ENCODE measurements around the gene BIRC3. TPM values are rescaled to one million over a fixed set of nuclear protein-coding genes. Genes with fewer than 3 reads are reported as not detected.

Gene BIRC3
- total and polyA plus RNA-seq, 2 experiments from 2014 or later = 11.5 to 11.6 TPM

DNA sequence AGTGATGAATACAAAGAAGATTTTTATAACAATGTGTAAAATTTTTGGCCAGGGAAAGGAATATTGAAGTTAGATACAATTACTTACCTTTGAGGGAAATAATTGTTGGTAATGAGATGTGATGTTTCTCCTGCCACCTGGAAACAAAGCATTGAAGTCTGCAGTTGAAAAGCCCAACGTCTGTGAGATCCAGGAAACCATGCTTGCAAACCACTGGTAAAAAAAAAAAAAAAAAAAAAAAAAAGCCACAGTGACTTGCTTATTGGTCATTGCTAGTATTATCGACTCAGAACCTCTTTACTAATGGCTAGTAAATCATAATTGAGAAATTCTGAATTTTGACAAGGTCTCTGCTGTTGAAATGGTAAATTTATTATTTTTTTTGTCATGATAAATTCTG is 5.3 kb downstream of the BIRC3 start:
- Histone ChIP-seq H3K4me1 (ENCODE audit: insufficient read depth) (no peaks in the 10 kb centered on the region), H3K36me3 (replicated peaks; ENCODE audit: insufficient read depth, low read depth) (no peaks in the 10 kb centered on the region), H3K9me3 (ENCODE audit: low read depth) (no peaks in the 10 kb centered on the region), H4K20me1 (ENCODE audit: insufficient read depth, poor library complexity, severe bottlenecking) (no peaks in the 10 kb centered on the region), H3K4me2 (no peak overlapping the region), H3K9me2 (replicated peaks; ENCODE audit: insufficient read depth) (no peaks in the 10 kb centered on the region), H2AFZ (no peak overlapping the region), H3K27me3 (no peaks in the 10 kb centered on the region), H3K4me3 (no peak overlapping the region), H3K27ac (no peak overlapping the region), H3K79me2 (no peaks in the 10 kb centered on the region)
- TF ChIP-seq EZH2 (IDR thresholded peaks at IDR 0.05; ENCODE audit: borderline replicate concordance) (no peak), EZH2phosphoT487 (IDR thresholded peaks at IDR 0.05; ENCODE audit: low read depth, severe bottlenecking, unreplicated experiment) (no peak)
- TF ChIP-seq, protein P1, sequence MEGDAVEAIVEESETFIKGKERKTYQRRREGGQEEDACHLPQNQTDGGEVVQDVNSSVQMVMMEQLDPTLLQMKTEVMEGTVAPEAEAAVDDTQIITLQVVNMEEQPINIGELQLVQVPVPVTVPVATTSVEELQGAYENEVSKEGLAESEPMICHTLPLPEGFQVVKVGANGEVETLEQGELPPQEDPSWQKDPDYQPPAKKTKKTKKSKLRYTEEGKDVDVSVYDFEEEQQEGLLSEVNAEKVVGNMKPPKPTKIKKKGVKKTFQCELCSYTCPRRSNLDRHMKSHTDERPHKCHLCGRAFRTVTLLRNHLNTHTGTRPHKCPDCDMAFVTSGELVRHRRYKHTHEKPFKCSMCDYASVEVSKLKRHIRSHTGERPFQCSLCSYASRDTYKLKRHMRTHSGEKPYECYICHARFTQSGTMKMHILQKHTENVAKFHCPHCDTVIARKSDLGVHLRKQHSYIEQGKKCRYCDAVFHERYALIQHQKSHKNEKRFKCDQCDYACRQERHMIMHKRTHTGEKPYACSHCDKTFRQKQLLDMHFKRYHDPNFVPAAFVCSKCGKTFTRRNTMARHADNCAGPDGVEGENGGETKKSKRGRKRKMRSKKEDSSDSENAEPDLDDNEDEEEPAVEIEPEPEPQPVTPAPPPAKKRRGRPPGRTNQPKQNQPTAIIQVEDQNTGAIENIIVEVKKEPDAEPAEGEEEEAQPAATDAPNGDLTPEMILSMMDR (IDR thresholded peaks at IDR 0.05; ENCODE audit: poor library complexity) = no peak
- 71% methylated on average over 2 of the region's 2 CpGs for WGBS (ENCODE audit: low lambda C conversion rate, missing lambda C conversion rate)
- no peak for DNase-seq (ENCODE audit: low spot score)

DNA sequence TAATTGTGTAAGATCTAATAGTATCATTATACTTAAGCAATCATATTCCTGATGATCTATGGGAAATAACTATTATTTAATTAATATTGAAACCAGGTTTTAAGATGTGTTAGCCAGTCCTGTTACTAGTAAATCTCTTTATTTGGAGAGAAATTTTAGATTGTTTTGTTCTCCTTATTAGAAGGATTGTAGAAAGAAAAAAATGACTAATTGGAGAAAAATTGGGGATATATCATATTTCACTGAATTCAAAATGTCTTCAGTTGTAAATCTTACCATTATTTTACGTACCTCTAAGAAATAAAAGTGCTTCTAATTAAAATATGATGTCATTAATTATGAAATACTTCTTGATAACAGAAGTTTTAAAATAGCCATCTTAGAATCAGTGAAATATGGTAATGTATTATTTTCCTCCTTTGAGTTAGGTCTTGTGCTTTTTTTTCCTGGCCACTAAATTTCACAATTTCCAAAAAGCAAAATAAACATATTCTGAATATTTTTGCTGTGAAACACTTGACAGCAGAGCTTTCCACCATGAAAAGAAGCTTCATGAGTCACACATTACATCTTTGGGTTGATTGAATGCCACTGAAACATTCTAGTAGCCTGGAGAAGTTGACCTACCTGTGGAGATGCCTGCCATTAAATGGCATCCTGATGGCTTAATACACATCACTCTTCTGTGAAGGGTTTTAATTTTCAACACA is 6.4 kb downstream of the BIRC3 start:
- H3K36me3 ChIP-seq (replicated peaks; ENCODE audit: insufficient read depth, low read depth) = no peaks in the 10 kb centered on the region
- no peak for DNase-seq (ENCODE audit: low spot score)
- no peaks in the 10 kb centered on the region for H3K79me2 ChIP-seq
- no peak overlapping the region for H3K4me2 ChIP-seq
- 87% methylated on average over 1 of the region's 1 CpG for WGBS (ENCODE audit: low lambda C conversion rate, missing lambda C conversion rate)
- H3K9me3 ChIP-seq (ENCODE audit: low read depth) = no peaks in the 10 kb centered on the region
- H3K27me3 ChIP-seq = no peaks in the 10 kb centered on the region
- TF ChIP-seq, protein P1 (IDR thresholded peaks at IDR 0.05; ENCODE audit: poor library complexity) = no peak
- no peak for TF ChIP-seq EZH2 (IDR thresholded peaks at IDR 0.05; ENCODE audit: borderline replicate concordance)
- no peak overlapping the region for H3K4me3 ChIP-seq
- no peaks in the 10 kb centered on the region for H4K20me1 ChIP-seq (ENCODE audit: insufficient read depth, poor library complexity, severe bottlenecking)
- no peaks in the 10 kb centered on the region for H3K9me2 ChIP-seq (replicated peaks; ENCODE audit: insufficient read depth)
- no peaks in the 10 kb centered on the region for H3K4me1 ChIP-seq (ENCODE audit: insufficient read depth)
- H2AFZ ChIP-seq = no peak overlapping the region
- no peak overlapping the region for H3K27ac ChIP-seq

DNA sequence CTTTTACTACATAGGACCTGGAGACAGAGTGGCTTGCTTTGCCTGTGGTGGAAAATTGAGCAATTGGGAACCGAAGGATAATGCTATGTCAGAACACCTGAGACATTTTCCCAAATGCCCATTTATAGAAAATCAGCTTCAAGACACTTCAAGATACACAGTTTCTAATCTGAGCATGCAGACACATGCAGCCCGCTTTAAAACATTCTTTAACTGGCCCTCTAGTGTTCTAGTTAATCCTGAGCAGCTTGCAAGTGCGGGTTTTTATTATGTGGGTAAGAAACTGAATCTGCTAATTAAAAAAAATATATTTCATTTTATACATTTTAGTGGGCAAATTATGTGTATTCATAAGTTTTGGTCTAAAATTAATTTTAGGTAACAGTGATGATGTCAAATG is 7.8 kb downstream of the BIRC3 start:
- Histone ChIP-seq H3K79me2 (no peaks in the 10 kb centered on the region), H3K4me1 (ENCODE audit: insufficient read depth) (no peaks in the 10 kb centered on the region), H3K4me2 (no peak overlapping the region), H3K9me2 (replicated peaks; ENCODE audit: insufficient read depth) (no peaks in the 10 kb centered on the region), H3K4me3 (no peak overlapping the region), H4K20me1 (ENCODE audit: insufficient read depth, poor library complexity, severe bottlenecking) (no peaks in the 10 kb centered on the region), H3K36me3 (replicated peaks; ENCODE audit: insufficient read depth, low read depth) (no peaks in the 10 kb centered on the region), H3K9me3 (ENCODE audit: low read depth) (no peaks in the 10 kb centered on the region), H3K27me3 (no peaks in the 10 kb centered on the region), H2AFZ (no peak overlapping the region), H3K27ac (no peak overlapping the region)
- DNase-seq (ENCODE audit: low spot score) = no peak
- 92% methylated on average over 3 of the region's 3 CpGs for WGBS (ENCODE audit: low lambda C conversion rate, missing lambda C conversion rate)
- TF ChIP-seq EZH2phosphoT487 (IDR thresholded peaks at IDR 0.05; ENCODE audit: low read depth, severe bottlenecking, unreplicated experiment) = no peak
- TF ChIP-seq, protein P1 (IDR thresholded peaks at IDR 0.05; ENCODE audit: poor library complexity) = no peak
- TF ChIP-seq EZH2 (IDR thresholded peaks at IDR 0.05; ENCODE audit: borderline replicate concordance) = no peak
